ENCODE data around the gene EQTN.

EQTN gene

DNA sequence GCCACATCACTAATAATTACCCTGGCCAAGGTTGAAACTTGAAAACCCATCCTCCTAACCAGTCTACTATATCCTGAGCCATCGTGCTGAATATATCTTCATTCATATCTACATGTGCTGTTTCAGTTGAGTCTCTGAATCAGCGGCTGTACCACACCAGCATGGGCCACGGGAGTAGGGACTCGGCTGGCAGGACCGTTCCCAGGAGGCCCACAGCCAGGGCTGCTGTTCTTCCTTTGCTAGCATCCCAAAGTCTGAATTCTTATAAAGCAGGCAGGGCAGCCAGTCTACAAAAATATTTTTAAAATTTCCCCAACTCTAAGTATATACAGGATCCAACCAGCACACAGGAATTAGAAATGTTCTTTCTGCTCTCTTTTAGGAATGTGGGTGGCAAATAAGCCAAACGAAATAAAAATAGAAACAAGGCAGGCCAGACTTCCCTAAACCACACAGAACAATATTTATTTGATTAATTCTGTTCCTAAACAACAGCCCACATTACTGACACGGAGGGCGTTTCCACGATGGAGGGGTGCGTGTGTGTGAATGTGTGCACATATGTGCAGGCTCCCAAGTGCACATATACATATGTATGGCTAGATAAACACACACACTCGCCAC, 42.8 kb upstream of the EQTN start:
- Histone ChIP-seq H2BK120ac (ENCODE audit: low read depth, low read length) (no peak overlapping the region), H3K56ac (ENCODE audit: low read length) (no peak overlapping the region), H2AK5ac (ENCODE audit: low read length) (no peak overlapping the region), H4K8ac (ENCODE audit: low read depth, low read length) (no peak overlapping the region), H3K4me1 (ENCODE audit: control insufficient read depth, low read depth, low read length) (no peaks in the 10 kb centered on the region), H3K4me2 (ENCODE audit: low read length) (no peak overlapping the region), H2BK15ac (replicated peaks; ENCODE audit: low read depth) (no peak overlapping the region), H3K79me2 (ENCODE audit: control insufficient read depth, insufficient read depth, low read length) (no peaks in the 10 kb centered on the region), H3K18ac (ENCODE audit: low read length) (no peak overlapping the region), H3K36me3 (ENCODE audit: control insufficient read depth, insufficient read depth, low read length) (no peaks in the 10 kb centered on the region), H3K23ac (ENCODE audit: low read length) (no peak overlapping the region), H3K4me3 (ENCODE audit: low read length) (no peak overlapping the region), H3K9ac (ENCODE audit: low read length) (no peak overlapping the region), H3K79me1 (ENCODE audit: low read length) (no peaks in the 10 kb centered on the region), H4K5ac (ENCODE audit: low read length) (no peak overlapping the region), H3K4ac (ENCODE audit: low read depth, low read length) (no peak overlapping the region), H3K27ac (ENCODE audit: low read depth, low read length) (no peak overlapping the region), H2BK5ac (ENCODE audit: low read length) (no peak overlapping the region), H3K27me3 (ENCODE audit: insufficient read depth, low read length, poor library complexity) (no peaks in the 10 kb centered on the region)
- WGBS (ENCODE audit: extremely low coverage, insufficient coverage, low lambda C conversion rate), result no CpG with 5 or more reads among the region's 11 CpGs
- no peak for DNase-seq

DNA sequence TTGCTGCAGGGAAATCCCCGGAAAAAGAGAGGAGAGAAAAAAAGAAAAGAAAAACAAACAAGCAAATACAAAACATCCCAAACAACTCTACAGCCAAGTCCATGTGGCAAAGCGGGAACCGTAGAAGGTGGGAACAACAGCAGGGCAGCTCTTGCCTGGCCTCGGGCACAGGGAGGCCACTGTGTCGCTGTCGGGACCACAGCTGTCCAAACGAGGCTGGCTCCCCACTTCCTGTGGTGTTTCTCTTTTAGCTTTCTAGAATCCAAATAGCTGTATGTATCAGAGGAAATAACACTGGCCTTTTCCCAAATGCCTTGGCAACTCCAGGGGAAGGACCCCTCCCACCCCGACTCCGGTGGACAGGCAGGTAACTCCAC, 41.6 kb upstream of the EQTN start:
- Histone ChIP-seq H2BK15ac (replicated peaks; ENCODE audit: low read depth) (no peak overlapping the region), H3K56ac (ENCODE audit: low read length) (no peak overlapping the region), H4K5ac (ENCODE audit: low read length) (no peak overlapping the region), H3K27me3 (ENCODE audit: insufficient read depth, low read length, poor library complexity) (no peaks in the 10 kb centered on the region), H3K23ac (ENCODE audit: low read length) (no peak overlapping the region), H3K79me2 (ENCODE audit: control insufficient read depth, insufficient read depth, low read length) (no peaks in the 10 kb centered on the region), H2AK5ac (ENCODE audit: low read length) (no peak overlapping the region), H2BK120ac (ENCODE audit: low read depth, low read length) (no peak overlapping the region), H3K27ac (ENCODE audit: low read depth, low read length) (no peak overlapping the region), H3K79me1 (ENCODE audit: low read length) (no peaks in the 10 kb centered on the region), H3K18ac (ENCODE audit: low read length) (no peak overlapping the region), H2BK5ac (ENCODE audit: low read length) (no peak overlapping the region), H3K4me2 (ENCODE audit: low read length) (no peak overlapping the region), H3K4me1 (ENCODE audit: control insufficient read depth, low read depth, low read length) (no peaks in the 10 kb centered on the region), H3K4me3 (ENCODE audit: low read length) (no peak overlapping the region), H3K4ac (ENCODE audit: low read depth, low read length) (no peak overlapping the region), H4K8ac (ENCODE audit: low read depth, low read length) (no peak overlapping the region), H3K36me3 (ENCODE audit: control insufficient read depth, insufficient read depth, low read length) (no peaks in the 10 kb centered on the region), H3K9ac (ENCODE audit: low read length) (no peak overlapping the region)
- DNase-seq, result no peak
- no CpG with 5 or more reads among the region's 9 CpGs for WGBS (ENCODE audit: extremely low coverage, insufficient coverage, low lambda C conversion rate)

DNA sequence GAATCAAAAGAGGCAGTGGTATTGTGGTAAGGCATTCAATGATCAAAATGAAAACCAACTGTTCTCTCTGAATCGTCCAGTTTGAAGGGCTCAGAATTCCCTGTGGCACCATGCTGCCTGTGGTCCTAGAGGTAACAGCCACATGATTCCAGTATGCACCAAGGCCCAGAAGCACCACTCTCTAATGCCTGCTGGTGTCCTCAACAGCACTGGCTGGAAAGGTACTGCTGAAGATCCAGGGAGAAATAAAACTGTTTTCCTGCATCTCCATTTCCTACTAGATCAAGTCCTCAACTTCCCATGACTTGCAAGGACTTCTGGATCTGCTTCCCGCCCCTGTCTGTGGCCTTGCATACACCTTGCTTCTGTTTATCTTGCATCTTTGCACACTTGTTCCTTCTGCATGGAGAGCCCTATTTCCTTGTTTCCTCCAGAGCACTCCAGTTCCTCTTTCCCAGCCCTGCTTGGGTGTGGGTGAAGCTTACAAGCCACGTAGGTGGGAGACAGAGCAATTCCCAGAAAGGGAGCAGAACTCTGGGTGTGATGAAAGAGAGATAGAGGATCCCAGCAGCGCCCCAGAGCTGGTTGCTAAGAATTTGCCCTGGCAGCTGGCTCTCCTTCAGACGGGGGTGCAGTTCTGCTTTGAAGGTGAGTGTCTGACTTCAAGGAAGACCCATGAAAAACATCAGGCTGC, 41.0 kb upstream of the EQTN start:
- H4K8ac ChIP-seq (ENCODE audit: low read depth, low read length), result no peak overlapping the region
- no peak for DNase-seq
- H2BK5ac ChIP-seq (ENCODE audit: low read length), result no peak overlapping the region
- H3K4ac ChIP-seq (ENCODE audit: low read depth, low read length), result no peak overlapping the region
- H3K4me3 ChIP-seq (ENCODE audit: low read length), result no peak overlapping the region
- no peak overlapping the region for H4K5ac ChIP-seq (ENCODE audit: low read length)
- H3K36me3 ChIP-seq (ENCODE audit: control insufficient read depth, insufficient read depth, low read length), result no peaks in the 10 kb centered on the region
- H3K27me3 ChIP-seq (ENCODE audit: insufficient read depth, low read length, poor library complexity), result no peaks in the 10 kb centered on the region
- no peak overlapping the region for H3K27ac ChIP-seq (ENCODE audit: low read depth, low read length)
- no peaks in the 10 kb centered on the region for H3K79me2 ChIP-seq (ENCODE audit: control insufficient read depth, insufficient read depth, low read length)
- H3K18ac ChIP-seq (ENCODE audit: low read length), result no peak overlapping the region
- H2BK15ac ChIP-seq (replicated peaks; ENCODE audit: low read depth), result no peak overlapping the region
- no peak overlapping the region for H3K4me2 ChIP-seq (ENCODE audit: low read length)
- H3K9ac ChIP-seq (ENCODE audit: low read length), result no peak overlapping the region
- H2BK120ac ChIP-seq (ENCODE audit: low read depth, low read length), result no peak overlapping the region
- no peak overlapping the region for H3K23ac ChIP-seq (ENCODE audit: low read length)
- no CpG with 5 or more reads among the region's 5 CpGs for WGBS (ENCODE audit: extremely low coverage, insufficient coverage, low lambda C conversion rate)
- no peak overlapping the region for H2AK5ac ChIP-seq (ENCODE audit: low read length)
- no peaks in the 10 kb centered on the region for H3K79me1 ChIP-seq (ENCODE audit: low read length)
- H3K4me1 ChIP-seq (ENCODE audit: control insufficient read depth, low read depth, low read length), result no peaks in the 10 kb centered on the region
- H3K56ac ChIP-seq (ENCODE audit: low read length), result no peak overlapping the region

DNA sequence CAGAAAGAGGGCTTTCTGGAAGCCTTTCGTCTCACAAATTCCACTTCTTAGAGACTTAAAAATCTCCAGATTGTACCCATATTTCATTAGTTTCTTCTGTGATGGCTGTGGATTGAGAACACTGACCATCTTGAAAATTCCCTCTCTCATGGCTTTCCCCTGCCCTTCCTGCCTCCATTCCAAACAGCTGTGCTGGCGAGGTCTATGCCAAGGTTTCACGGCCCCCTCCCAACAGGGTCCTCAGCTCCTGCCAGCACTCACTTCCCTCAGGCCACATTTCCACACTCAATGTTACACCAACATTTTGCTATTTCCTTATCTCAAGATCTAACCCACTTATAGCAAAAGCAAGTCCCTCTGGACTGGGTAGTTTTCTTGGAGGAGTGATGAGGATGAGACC, 40.3 kb upstream of the EQTN start:
- Histone ChIP-seq H3K36me3 (ENCODE audit: control insufficient read depth, insufficient read depth, low read length) (no peaks in the 10 kb centered on the region), H3K79me2 (ENCODE audit: control insufficient read depth, insufficient read depth, low read length) (no peaks in the 10 kb centered on the region), H2BK15ac (replicated peaks; ENCODE audit: low read depth) (no peak overlapping the region), H2AK5ac (ENCODE audit: low read length) (no peak overlapping the region), H3K4me3 (ENCODE audit: low read length) (no peak overlapping the region), H3K27ac (ENCODE audit: low read depth, low read length) (no peak overlapping the region), H3K4ac (ENCODE audit: low read depth, low read length) (no peak overlapping the region), H3K27me3 (ENCODE audit: insufficient read depth, low read length, poor library complexity) (no peaks in the 10 kb centered on the region), H2BK120ac (ENCODE audit: low read depth, low read length) (no peak overlapping the region), H3K18ac (ENCODE audit: low read length) (no peak overlapping the region), H3K9ac (ENCODE audit: low read length) (no peak overlapping the region), H3K4me2 (ENCODE audit: low read length) (no peak overlapping the region), H3K23ac (ENCODE audit: low read length) (no peak overlapping the region), H3K56ac (ENCODE audit: low read length) (no peak overlapping the region), H3K4me1 (ENCODE audit: control insufficient read depth, low read depth, low read length) (no peaks in the 10 kb centered on the region), H4K8ac (ENCODE audit: low read depth, low read length) (no peak overlapping the region), H4K5ac (ENCODE audit: low read length) (no peak overlapping the region), H2BK5ac (ENCODE audit: low read length) (no peak overlapping the region), H3K79me1 (ENCODE audit: low read length) (no peaks in the 10 kb centered on the region)
- DNase-seq, result no peak
- WGBS (ENCODE audit: extremely low coverage, insufficient coverage, low lambda C conversion rate), result no CpG with 5 or more reads among the region's 3 CpGs

DNA sequence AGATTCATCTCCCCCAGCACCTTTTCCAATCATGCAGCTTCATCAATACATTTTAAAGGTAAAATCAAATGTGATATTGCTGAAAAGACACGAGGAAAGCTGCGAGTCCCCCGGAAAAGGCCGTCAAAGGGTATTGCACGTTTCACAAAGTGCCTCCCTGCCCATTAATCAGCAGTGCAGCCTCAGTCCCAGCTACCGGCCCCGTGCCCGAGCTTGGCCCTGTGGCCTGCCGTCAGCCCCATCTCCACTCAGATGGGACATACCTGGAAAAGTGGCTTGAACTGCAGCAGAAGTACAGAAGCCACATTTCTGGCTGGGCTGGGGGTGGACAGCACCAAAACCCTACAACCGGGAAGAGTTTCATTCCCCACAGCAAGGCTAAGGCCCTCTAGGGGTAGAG, 39.9 kb upstream of the EQTN start:
- no CpG with 5 or more reads among the region's 10 CpGs for whole genome bisulfite sequencing (ENCODE audit: extremely low coverage, insufficient coverage, low lambda C conversion rate)
- no peak overlapping the region for H3K4ac ChIP-seq (ENCODE audit: low read depth, low read length)
- H3K4me2 ChIP-seq (ENCODE audit: low read length), result no peak overlapping the region
- no peaks in the 10 kb centered on the region for H3K27me3 ChIP-seq (ENCODE audit: insufficient read depth, low read length, poor library complexity)
- DNase-seq, result no peak
- no peak overlapping the region for H3K4me3 ChIP-seq (ENCODE audit: low read length)
- no peaks in the 10 kb centered on the region for H3K4me1 ChIP-seq (ENCODE audit: control insufficient read depth, low read depth, low read length)
- no peak overlapping the region for H3K18ac ChIP-seq (ENCODE audit: low read length)
- H3K27ac ChIP-seq (ENCODE audit: low read depth, low read length), result no peak overlapping the region
- no peak overlapping the region for H4K8ac ChIP-seq (ENCODE audit: low read depth, low read length)
- H2AK5ac ChIP-seq (ENCODE audit: low read length), result no peak overlapping the region
- no peak overlapping the region for H2BK5ac ChIP-seq (ENCODE audit: low read length)
- no peak overlapping the region for H3K56ac ChIP-seq (ENCODE audit: low read length)
- no peak overlapping the region for H2BK15ac ChIP-seq (replicated peaks; ENCODE audit: low read depth)
- no peak overlapping the region for H4K5ac ChIP-seq (ENCODE audit: low read length)
- no peak overlapping the region for H3K9ac ChIP-seq (ENCODE audit: low read length)
- no peak overlapping the region for H2BK120ac ChIP-seq (ENCODE audit: low read depth, low read length)
- no peaks in the 10 kb centered on the region for H3K79me2 ChIP-seq (ENCODE audit: control insufficient read depth, insufficient read depth, low read length)
- no peaks in the 10 kb centered on the region for H3K36me3 ChIP-seq (ENCODE audit: control insufficient read depth, insufficient read depth, low read length)
- H3K23ac ChIP-seq (ENCODE audit: low read length), result no peak overlapping the region
- no peaks in the 10 kb centered on the region for H3K79me1 ChIP-seq (ENCODE audit: low read length)

DNA sequence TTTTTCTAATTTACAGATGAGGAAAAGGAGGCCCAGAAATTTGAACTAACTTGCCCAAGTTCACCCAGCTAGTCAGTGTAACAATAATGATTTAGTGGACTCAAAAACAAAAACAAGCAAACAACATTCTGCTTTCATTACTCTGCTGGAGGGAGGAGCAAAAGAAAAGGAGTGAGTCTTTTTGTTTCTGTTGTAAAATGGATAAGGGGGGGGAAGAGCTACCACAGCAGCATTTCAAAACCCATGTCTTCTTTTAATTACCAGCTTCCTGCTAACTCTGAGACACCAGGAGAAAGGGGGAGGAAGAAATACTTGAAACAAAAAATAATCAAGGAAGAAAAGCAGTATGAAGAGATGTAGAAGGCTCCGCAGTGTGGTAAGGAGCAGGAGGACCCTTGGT, 39.2 kb upstream of the EQTN start:
- Histone ChIP-seq H4K5ac (ENCODE audit: low read length) (no peak overlapping the region), H2BK5ac (ENCODE audit: low read length) (no peak overlapping the region), H2BK120ac (ENCODE audit: low read depth, low read length) (no peak overlapping the region), H3K36me3 (ENCODE audit: control insufficient read depth, insufficient read depth, low read length) (no peaks in the 10 kb centered on the region), H3K27ac (ENCODE audit: low read depth, low read length) (no peak overlapping the region), H3K4me1 (ENCODE audit: control insufficient read depth, low read depth, low read length) (no peaks in the 10 kb centered on the region), H3K23ac (ENCODE audit: low read length) (no peak overlapping the region), H3K4ac (ENCODE audit: low read depth, low read length) (no peak overlapping the region), H4K8ac (ENCODE audit: low read depth, low read length) (no peak overlapping the region), H3K9ac (ENCODE audit: low read length) (no peak overlapping the region), H3K56ac (ENCODE audit: low read length) (peak overlapping the region; percentile 26), H3K4me2 (ENCODE audit: low read length) (no peak overlapping the region), H3K27me3 (ENCODE audit: insufficient read depth, low read length, poor library complexity) (no peaks in the 10 kb centered on the region), H3K4me3 (ENCODE audit: low read length) (no peak overlapping the region), H3K79me1 (ENCODE audit: low read length) (no peaks in the 10 kb centered on the region), H3K79me2 (ENCODE audit: control insufficient read depth, insufficient read depth, low read length) (no peaks in the 10 kb centered on the region), H3K18ac (ENCODE audit: low read length) (no peak overlapping the region), H2AK5ac (ENCODE audit: low read length) (no peak overlapping the region), H2BK15ac (replicated peaks; ENCODE audit: low read depth) (no peak overlapping the region)
- no CpG with 5 or more reads among the region's 1 CpG for WGBS (ENCODE audit: extremely low coverage, insufficient coverage, low lambda C conversion rate)
- no peak for DNase-seq

Data from mesendoderm (in vitro differentiated cells).